Left forelimb (tissue), 1 donor: ENCODE measurements around the gene GPATCH11.

Experiments used
- DNase-seq: peaks from one replicate; pipeline ENCODE4 v3.0.0-alpha.2; 2018; ENCODE audit warnings: low spot score

Gene GPATCH11

GRCh38 chr2:37109523-37109922 lies 25.2 kb downstream of the GPATCH11 start:
- DNase-seq, result no peak

DNA sequence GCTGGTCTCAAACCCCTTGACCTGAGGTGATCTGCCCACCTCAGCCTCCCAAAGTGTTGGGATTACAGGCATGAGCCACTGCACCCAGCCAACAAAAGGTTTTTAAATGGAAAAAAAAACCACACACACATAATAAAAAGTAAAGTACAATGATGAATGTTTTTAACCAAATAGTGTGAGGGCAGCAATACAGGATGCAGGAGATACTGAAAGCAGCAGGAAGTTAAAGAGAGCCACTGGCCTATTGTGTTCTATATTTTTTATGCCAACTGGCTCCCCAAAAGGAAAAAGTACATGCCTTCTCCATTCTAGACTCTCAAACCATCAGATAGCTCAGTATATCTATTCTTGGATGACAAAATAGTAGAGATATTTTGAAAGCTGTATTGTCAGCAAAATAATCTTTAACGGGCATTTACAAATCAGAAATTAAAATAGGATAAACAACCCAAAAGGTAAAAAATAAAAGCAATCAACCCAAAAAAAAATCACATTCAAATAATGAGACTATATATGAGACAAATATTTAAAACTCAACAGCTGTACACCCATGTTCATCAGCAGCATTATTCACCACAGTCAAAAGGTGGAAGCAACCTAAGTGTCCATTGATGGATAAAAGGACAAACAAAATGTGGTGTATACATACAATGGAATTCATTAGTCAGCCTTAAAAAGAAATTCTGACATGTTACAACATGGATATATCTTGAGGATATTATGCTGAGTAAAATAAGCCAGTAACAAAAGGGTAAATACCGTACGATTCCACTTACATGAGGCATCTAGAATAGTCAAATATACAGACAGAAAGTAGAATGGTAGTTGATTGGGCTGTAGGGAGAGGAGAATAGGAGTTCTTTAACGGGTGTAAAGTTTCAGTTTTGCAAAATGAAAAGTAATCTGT lies 26.2 kb downstream of the GPATCH11 start:
- no peak for DNase-seq

DNA sequence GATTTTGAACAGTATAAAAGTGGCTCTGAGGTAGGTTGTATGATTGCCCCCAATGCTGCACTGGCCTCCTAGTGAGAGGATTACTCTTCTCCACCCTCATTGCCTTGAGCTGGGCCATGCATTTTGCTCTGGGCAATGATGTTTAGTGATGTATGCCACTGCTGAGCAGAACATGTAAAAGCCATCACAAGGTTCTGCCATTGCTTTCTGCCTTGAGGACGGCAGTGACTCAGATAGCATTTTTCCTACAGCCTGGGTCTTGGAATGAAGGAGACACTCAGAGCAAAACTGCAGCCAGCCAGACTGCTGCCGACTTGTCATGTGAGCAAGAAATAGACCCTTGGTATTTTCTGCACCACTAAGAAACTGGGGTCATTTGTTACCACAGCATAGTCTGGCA lies 27.6 kb downstream of the GPATCH11 start:
- no peak for DNase-seq

DNA sequence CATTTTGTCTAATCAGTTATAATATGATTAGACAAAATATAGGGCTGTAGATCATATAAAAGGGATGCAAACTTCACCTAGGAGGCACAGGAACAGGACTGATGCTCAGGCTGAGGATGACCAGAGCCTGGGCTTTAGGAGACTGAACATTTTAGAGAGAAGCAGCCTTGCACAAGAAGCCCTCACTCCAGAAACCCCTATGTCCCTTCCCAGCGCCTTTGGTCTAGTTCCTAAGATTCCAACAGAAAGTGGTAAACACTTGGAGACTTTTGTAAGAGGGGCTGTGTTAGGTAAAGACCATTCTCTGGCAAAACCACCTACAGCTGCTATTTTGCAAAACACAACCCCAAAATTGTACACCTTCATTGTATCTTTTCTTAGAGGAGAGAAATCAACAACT lies 33.2 kb downstream of the GPATCH11 start:
- no peak for DNase-seq

DNA sequence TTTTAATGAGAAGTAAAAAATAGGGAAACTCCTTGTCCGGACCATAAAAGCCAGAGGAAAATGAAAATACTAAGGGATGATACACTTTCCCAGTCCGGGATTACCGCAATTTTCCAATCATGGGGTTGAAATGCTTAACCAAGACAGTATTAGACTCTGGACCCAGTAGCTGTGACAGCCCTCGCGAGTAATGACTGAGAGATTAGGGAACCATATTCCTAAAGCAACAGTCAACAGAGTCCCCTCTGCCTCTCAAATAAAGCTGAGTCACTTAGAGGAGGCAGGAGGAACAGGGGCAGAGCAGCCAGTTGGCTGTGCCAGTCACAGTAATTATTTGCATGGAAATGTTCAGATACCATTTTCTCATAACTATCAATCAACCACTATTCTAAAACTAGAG lies 34.8 kb downstream of the GPATCH11 start:
- DNase-seq, result no peak

DNA sequence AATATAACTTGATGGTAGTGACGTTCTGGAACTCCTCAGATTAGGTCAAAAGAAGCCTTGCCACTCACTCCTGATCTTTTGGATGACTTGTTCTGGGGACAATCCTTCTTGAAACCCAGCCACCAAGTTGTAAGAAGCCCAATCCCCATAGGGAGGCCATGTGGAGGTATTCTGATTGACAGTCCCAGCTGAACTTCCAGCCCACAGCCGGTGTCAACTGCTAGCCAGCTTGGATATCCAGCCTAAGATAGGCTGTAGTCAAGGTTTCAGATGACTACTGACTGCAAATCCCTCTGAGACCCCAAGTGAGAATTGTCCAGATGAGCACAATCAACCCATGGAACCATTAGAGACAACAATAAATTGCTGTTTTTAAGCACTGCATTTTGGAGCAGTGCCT lies 41.1 kb downstream of the GPATCH11 start:
- peak; percentile 64 for DNase-seq

DNA sequence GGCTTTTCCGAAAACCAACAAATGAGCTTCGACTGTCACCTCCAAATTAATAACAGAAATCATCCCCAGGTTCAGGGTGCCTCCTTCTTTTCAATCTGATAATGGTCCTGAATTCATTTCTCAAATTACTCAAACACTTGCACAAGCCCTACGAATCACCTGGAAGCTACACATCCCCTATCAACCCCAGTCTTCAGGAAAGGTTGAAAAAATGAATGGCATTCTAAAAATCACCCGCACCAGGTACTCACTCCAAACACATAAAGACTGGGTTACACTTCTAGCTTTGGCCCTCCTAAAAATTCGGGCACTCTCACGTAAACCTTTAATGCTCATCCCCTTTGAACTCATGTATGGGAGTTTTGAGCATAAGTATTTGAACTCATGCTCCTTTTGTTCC lies 48.6 kb downstream of the GPATCH11 start:
- DNase-seq, result no peak

DNA sequence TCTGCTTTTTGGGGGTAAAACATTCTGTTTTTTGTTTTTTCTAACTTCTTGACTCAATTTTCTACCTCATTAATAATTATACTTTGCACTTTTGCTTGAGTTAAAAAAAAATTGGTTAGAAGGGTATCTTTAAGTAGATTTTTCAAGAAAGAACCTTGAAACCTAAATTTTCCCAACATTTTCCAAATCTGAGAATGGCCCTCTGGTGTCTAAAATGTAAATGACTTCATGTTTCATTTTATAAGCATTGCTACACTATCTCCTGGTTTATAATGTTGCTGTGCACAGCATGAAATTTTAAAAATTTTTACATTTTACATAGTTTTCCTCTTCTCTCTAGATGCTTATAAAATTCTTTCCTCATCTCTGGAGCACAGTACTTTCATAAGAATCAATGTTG lies 58.2 kb downstream of the GPATCH11 start:
- no peak for DNase-seq

- DNase-seq, result no peak
Observed at GRCh38 chr2:37143974-37144373, 59.7 kb downstream of the GPATCH11 start.

DNA sequence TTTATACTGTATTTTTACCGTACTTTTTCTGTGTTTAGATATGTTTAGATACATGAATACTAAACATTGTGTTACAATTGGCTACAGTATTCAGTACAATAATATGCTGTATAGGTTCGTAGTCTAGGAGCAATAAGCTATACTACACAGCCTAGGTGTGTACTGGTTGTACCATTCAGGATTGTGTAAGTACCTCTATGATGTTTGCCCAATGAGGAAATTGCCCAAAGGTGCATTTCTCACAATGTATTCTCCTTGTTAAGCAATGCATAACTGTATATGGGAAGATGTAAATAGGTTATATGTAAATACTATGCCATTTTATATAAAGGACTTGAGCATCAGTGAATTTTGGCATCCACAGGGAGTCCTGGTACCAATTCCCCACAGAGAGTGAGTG lies 61.7 kb downstream of the GPATCH11 start:
- no peak for DNase-seq

GRCh38 chr2:37148325-37148724 lies 64.0 kb downstream of the GPATCH11 start:
- DNase-seq, result no peak
